Gastroesophageal sphincter (tissue), 3 donors: ENCODE results near the gene OR2J1.

Source experiments
- POLR2A ChIP-seq, 2 donors: fragments of 450-650 bp; IDR thresholded peaks; one replicate each; pipeline ENCODE4 v1.6.1; 2017; ENCODE audit warnings: antibody characterized with exemption in 2 of 2, mild to moderate bottlenecking in 2 of 2, moderate library complexity in 1 of 2
- TF ChIP-seq, protein P1 (sequence below), 4 experiments: fragments of 200-600 bp in 2 of 4; fragments of 450-650 bp in 2 of 4; sonication (generic) in 1 of 4; IDR thresholded peaks; one replicate each; pipeline ENCODE4 v1.5.1; 2017 to 2019; ENCODE audit warnings: antibody characterized with exemption in 4 of 4, mild to moderate bottlenecking in 2 of 4, moderate library complexity in 2 of 4

DNA sequence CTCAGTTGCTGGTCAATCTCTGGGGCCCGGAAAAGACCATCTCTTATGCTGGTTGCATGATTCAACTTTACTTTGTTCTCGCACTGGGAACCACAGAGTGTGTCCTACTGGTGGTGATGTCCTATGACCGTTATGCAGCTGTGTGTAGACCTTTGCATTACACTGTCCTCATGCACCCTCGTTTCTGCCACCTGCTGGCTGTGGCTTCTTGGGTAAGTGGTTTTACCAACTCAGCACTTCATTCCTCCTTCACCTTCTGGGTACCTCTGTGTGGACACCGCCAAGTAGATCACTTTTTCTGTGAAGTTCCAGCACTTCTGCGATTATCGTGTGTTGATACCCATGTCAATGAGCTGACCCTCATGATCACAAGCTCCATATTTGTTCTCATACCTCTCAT is 12.8 kb downstream of the OR2J1 start:
- TF ChIP-seq POLR2A (IDR thresholded peaks at IDR 0.05) = no peak
- TF ChIP-seq, protein P1, sequence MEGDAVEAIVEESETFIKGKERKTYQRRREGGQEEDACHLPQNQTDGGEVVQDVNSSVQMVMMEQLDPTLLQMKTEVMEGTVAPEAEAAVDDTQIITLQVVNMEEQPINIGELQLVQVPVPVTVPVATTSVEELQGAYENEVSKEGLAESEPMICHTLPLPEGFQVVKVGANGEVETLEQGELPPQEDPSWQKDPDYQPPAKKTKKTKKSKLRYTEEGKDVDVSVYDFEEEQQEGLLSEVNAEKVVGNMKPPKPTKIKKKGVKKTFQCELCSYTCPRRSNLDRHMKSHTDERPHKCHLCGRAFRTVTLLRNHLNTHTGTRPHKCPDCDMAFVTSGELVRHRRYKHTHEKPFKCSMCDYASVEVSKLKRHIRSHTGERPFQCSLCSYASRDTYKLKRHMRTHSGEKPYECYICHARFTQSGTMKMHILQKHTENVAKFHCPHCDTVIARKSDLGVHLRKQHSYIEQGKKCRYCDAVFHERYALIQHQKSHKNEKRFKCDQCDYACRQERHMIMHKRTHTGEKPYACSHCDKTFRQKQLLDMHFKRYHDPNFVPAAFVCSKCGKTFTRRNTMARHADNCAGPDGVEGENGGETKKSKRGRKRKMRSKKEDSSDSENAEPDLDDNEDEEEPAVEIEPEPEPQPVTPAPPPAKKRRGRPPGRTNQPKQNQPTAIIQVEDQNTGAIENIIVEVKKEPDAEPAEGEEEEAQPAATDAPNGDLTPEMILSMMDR (IDR thresholded peaks at IDR 0.05) = no peak
